ENCODE data around the gene SETD7.
A peak's percentile ranks its signal among the peaks of the same experiment; 100 is the strongest.

Gene SETD7

GRCh38 chr4:139567159-139567870, 11.3 kb upstream of the SETD7 start:
- Histone ChIP-seq H3K4me1 (ENCODE audit: insufficient read depth, poor library complexity, severe bottlenecking) (peaks cover 2% of the 10 kb centered on the region), H3K27ac (ENCODE audit: poor library complexity, severe bottlenecking) (no peak overlapping the region), H3K27me3 (ENCODE audit: insufficient read depth, poor library complexity, severe bottlenecking) (no peaks in the 10 kb centered on the region), H3K36me3 (ENCODE audit: low read depth) (no peaks in the 10 kb centered on the region), H3K4me3 (ENCODE audit: severe bottlenecking) (no peak overlapping the region), H3K9me3 (ENCODE audit: severe bottlenecking) (no peaks in the 10 kb centered on the region)
- DNase-seq (ENCODE audit: low spot score) = no peak
- no peak for ATAC-seq (ENCODE audit: low read depth)
- no peak for TF ChIP-seq CTCF (IDR thresholded peaks at IDR 0.05; ENCODE audit: poor library complexity, severe bottlenecking)

GRCh38 chr4:139564502-139564901, 8.5 kb upstream of the SETD7 start:
- no peaks in the 10 kb centered on the region for H3K36me3 ChIP-seq (ENCODE audit: low read depth)
- no peak for DNase-seq (ENCODE audit: low spot score)
- H3K27ac ChIP-seq (ENCODE audit: poor library complexity, severe bottlenecking) = no peak overlapping the region
- H3K4me3 ChIP-seq (ENCODE audit: severe bottlenecking) = no peak overlapping the region
- TF ChIP-seq CTCF (IDR thresholded peaks at IDR 0.05; ENCODE audit: poor library complexity, severe bottlenecking) = peak; percentile 8
- peaks cover 2% of the 10 kb centered on the region for H3K4me1 ChIP-seq (ENCODE audit: insufficient read depth, poor library complexity, severe bottlenecking)
- H3K27me3 ChIP-seq (ENCODE audit: insufficient read depth, poor library complexity, severe bottlenecking) = no peaks in the 10 kb centered on the region
- ATAC-seq (ENCODE audit: low read depth) = no peak
- H3K9me3 ChIP-seq (ENCODE audit: severe bottlenecking) = no peaks in the 10 kb centered on the region

GRCh38 chr4:139563515-139563914, 7.5 kb upstream of the SETD7 start:
- no peak for TF ChIP-seq CTCF (IDR thresholded peaks at IDR 0.05; ENCODE audit: poor library complexity, severe bottlenecking)
- Histone ChIP-seq H3K4me1 (ENCODE audit: insufficient read depth, poor library complexity, severe bottlenecking) (peaks cover 2% of the 10 kb centered on the region), H3K36me3 (ENCODE audit: low read depth) (no peaks in the 10 kb centered on the region), H3K27me3 (ENCODE audit: insufficient read depth, poor library complexity, severe bottlenecking) (no peaks in the 10 kb centered on the region), H3K27ac (ENCODE audit: poor library complexity, severe bottlenecking) (no peak overlapping the region), H3K9me3 (ENCODE audit: severe bottlenecking) (no peaks in the 10 kb centered on the region), H3K4me3 (ENCODE audit: severe bottlenecking) (no peak overlapping the region)
- ATAC-seq (ENCODE audit: low read depth) (no peak), DNase-seq (ENCODE audit: low spot score) (no peak)

- no peak for TF ChIP-seq CTCF (IDR thresholded peaks at IDR 0.05; ENCODE audit: poor library complexity, severe bottlenecking)
- Histone ChIP-seq H3K36me3 (ENCODE audit: low read depth) (no peaks in the 10 kb centered on the region), H3K27me3 (ENCODE audit: insufficient read depth, poor library complexity, severe bottlenecking) (no peaks in the 10 kb centered on the region), H3K27ac (ENCODE audit: poor library complexity, severe bottlenecking) (no peak overlapping the region), H3K9me3 (ENCODE audit: severe bottlenecking) (no peaks in the 10 kb centered on the region), H3K4me3 (ENCODE audit: severe bottlenecking) (no peak overlapping the region), H3K4me1 (ENCODE audit: insufficient read depth, poor library complexity, severe bottlenecking) (no peaks in the 10 kb centered on the region)
- no peak for ATAC-seq (ENCODE audit: low read depth)
- DNase-seq (ENCODE audit: low spot score) = no peak
Observed at GRCh38 chr4:139562839-139563238, 6.8 kb upstream of the SETD7 start.

- Histone ChIP-seq H3K4me1 (ENCODE audit: insufficient read depth, poor library complexity, severe bottlenecking) (no peaks in the 10 kb centered on the region), H3K36me3 (ENCODE audit: low read depth) (no peaks in the 10 kb centered on the region), H3K4me3 (ENCODE audit: severe bottlenecking) (no peak overlapping the region), H3K27me3 (ENCODE audit: insufficient read depth, poor library complexity, severe bottlenecking) (no peaks in the 10 kb centered on the region), H3K27ac (ENCODE audit: poor library complexity, severe bottlenecking) (no peak overlapping the region), H3K9me3 (ENCODE audit: severe bottlenecking) (no peaks in the 10 kb centered on the region)
- TF ChIP-seq CTCF (IDR thresholded peaks at IDR 0.05; ENCODE audit: poor library complexity, severe bottlenecking) = no peak
- no peak for ATAC-seq (ENCODE audit: low read depth)
- no peak for DNase-seq (ENCODE audit: low spot score)
Observed at GRCh38 chr4:139562067-139562684, 6.2 kb upstream of the SETD7 start.

Measured in RWPE2 (cell line).